ENCODE results near the gene HSD17B1. TPM values are rescaled to one million over a fixed set of nuclear protein-coding genes. Genes with fewer than 3 reads are reported as not detected.

The HSD17B1 gene
- total RNA-seq, 2 donors from 2014 or later, result 1.3 to 1.8 TPM

DNA sequence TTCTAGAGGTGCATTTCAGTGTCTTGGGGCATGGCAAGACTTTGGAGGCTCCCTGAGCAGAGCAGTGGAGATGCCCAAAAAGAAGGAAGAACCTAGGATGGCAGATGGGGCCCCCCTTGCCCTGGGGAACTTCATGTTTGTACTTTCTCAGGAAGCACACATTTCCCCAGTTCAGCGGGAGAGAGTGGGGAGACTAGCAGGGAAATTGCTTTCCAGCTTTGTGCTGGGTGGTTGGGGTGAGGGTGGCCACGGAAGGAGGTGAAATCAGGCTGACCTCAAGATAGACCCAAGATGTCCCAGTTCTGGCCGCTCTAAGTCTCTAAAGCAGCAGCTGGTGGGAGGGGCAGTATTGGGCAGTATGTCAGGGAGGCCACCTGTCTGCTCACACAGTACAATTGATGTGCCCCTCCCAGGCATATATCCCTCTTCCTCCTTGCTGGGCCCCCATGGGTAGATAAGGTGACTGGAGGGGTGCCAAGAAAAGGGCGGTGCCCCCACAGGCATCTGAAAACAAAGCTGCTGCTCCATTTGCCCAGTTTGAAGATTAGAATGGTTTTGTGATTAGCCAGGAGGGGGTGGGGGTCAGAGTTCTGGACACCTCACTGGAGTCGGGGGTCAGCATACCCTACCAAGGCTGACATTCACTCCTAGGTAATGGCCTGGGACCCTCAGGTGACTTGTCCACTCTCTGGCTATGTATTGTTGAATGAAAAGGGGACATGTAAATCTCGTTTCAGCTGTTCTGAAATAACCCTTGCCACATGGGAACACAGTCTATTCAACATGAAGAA is 33.8 kb upstream of the HSD17B1 start:
- Mint-ChIP-seq H3K4me3 (no peak overlapping the region), H3K36me3 (ENCODE audit: insufficient read depth in 2 of 2) (no peaks in the 10 kb centered on the region), H3K9me3 (no peaks in the 10 kb centered on the region), H3K27ac (no peak overlapping the region), H3K4me1 (ENCODE audit: low read depth) (peaks cover 20% of the 10 kb centered on the region), H3K27me3 (ENCODE audit: low read depth) (peaks cover 13% of the 10 kb centered on the region)
- ATAC-seq (replicated peaks in 1 of 2) (no peak), DNase-seq (no peak)

DNA sequence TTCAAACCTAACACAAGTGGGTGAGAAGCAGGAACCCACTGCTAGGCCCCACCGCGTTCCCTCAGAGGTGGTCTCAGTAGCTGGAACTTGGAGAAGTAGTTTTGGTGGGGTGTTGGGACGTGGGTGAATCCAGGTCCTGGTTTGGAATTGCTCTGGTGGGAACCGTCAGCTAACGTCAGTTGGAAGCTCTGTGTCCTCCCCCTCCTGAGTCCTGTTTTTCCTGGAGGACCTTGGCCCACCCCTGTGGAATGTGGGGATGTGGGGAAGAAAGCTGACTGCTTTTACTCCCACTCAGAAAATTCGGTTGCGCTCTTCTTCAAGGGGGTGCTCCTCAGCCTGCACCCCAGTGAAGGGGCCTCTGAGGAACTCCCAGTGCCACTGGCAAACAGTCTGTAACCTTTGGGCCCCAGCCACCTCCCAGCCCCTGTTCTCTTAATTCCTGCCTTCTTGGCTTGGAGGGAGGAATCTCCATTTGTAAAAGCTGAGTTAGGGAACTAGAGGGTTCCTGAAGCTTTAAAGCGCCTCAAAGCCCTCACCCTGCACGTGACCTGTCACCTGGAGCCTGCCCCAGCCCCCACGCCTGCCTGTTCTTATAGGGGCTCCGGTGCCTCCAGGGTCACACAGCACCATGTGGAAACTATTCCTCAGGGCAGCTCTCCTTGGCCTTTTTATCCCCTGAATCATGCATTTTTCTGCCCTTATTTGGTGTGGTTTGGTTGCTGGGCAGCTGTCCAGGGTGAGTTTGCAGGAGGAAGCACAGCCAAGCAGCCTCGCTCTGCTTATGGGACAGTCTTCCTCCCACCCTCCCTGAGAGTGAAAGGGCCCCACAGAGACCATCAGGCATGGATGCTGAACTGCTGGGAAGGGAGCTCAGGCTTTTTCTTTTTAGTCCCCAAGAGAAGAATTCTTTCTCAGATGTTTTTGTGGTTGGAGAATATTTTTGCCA is 32.9 kb upstream of the HSD17B1 start:
- H3K4me1 Mint-ChIP-seq (ENCODE audit: low read depth), result peaks cover 26% of the 10 kb centered on the region
- no peak for ATAC-seq (replicated peaks in 1 of 2)
- H3K27ac Mint-ChIP-seq, result no peak overlapping the region
- H3K9me3 Mint-ChIP-seq, result no peaks in the 10 kb centered on the region
- no peaks in the 10 kb centered on the region for H3K36me3 Mint-ChIP-seq (ENCODE audit: insufficient read depth in 2 of 2)
- H3K4me3 Mint-ChIP-seq, result no peak overlapping the region
- DNase-seq, result no peak
- H3K27me3 Mint-ChIP-seq (ENCODE audit: low read depth), result peaks cover 13% of the 10 kb centered on the region

DNA sequence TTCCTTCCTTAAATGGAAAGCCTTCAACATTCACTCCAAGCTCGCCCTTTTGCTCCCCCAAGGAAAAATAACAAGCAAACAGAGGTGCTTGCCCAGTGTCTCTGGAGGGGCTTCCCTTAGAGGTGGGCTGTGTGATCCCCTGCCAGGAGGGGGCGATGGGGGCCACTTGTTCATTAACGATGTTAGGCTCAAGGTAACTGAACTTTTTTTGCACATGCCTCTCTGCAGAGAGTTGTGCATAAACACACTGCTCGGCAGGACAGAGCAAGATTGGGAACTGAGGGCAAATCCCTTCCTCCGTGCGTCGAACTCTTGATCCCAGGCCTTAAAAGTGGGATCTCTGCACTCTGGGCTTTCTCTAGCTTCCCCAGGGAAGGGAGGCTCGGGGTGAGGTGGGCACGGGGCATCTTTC is 32.2 kb upstream of the HSD17B1 start:
- DNase-seq (peak in 1 of 2 donors; percentile 45), ATAC-seq (replicated peaks in 1 of 2) (no peak)
- Mint-ChIP-seq H3K4me3 (no peak overlapping the region), H3K27ac (no peak overlapping the region), H3K4me1 (ENCODE audit: low read depth) (peaks cover 26% of the 10 kb centered on the region), H3K36me3 (ENCODE audit: insufficient read depth in 2 of 2) (no peaks in the 10 kb centered on the region), H3K27me3 (ENCODE audit: low read depth) (peaks cover 13% of the 10 kb centered on the region), H3K9me3 (no peaks in the 10 kb centered on the region)

DNA sequence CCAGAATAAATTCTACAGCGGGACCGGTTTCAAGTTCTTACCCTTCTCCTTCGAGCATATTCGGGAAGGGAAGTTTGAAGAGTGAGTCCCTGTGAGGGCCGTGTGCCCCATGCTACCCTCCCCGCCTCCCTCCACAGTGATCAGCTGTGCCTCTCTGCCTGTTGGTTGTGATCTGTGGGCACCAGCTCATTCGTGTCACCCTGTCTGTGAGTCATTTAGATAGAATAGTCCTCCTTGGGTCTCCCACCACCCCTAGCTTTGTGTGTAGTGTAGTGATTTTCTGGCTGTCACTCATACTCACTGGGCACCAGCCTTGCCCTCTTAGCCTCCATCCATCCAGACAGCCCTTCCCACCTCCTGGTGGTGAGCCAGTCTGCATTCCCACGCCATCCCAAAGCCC is 31.7 kb upstream of the HSD17B1 start:
- Mint-ChIP-seq H3K4me1 (ENCODE audit: low read depth) (peaks cover 26% of the 10 kb centered on the region), H3K9me3 (no peaks in the 10 kb centered on the region), H3K4me3 (no peak overlapping the region), H3K27ac (no peak overlapping the region), H3K36me3 (ENCODE audit: insufficient read depth in 2 of 2) (no peaks in the 10 kb centered on the region), H3K27me3 (ENCODE audit: low read depth) (peaks cover 13% of the 10 kb centered on the region)
- peak in 1 of 2 donors; percentile 42 for DNase-seq
- peak; percentile 67 to 73 for ATAC-seq (replicated peaks in 1 of 2)

DNA sequence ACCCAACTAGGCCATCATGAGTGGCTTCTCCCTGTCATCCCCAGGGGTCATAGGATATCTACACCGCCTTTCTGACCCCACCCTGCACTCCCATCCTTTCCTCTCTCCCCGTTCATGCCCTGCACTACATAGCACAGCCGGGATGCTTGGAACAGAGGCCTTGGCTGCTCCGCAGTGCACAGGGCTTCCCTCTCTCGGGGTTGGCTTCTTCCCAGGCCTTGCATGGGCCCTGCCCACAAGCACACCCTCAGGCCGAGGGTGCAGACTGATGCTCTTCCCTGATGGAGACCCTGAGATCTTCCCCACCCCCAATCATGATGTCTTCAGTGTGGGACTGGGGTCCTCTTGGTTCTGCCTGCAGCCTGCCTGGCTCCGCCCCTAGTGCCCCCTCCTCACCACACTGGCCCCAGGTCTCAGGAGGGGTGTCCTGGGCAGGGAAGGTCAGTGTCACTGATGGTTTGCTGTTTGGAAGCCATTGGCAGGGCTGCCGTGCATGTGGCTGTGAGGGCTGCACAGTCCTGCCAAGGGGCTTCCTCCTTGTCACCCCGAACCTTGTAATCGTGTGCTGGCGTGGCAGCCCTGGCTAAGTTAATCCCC is 31.0 kb upstream of the HSD17B1 start:
- no peak for DNase-seq
- H3K36me3 Mint-ChIP-seq (ENCODE audit: insufficient read depth in 2 of 2), result no peaks in the 10 kb centered on the region
- ATAC-seq (replicated peaks in 1 of 2), result no peak
- H3K9me3 Mint-ChIP-seq, result no peaks in the 10 kb centered on the region
- peaks cover 26% of the 10 kb centered on the region for H3K4me1 Mint-ChIP-seq (ENCODE audit: low read depth)
- H3K4me3 Mint-ChIP-seq, result no peak overlapping the region
- no peak overlapping the region for H3K27ac Mint-ChIP-seq
- peaks cover 13% of the 10 kb centered on the region for H3K27me3 Mint-ChIP-seq (ENCODE audit: low read depth)

DNA sequence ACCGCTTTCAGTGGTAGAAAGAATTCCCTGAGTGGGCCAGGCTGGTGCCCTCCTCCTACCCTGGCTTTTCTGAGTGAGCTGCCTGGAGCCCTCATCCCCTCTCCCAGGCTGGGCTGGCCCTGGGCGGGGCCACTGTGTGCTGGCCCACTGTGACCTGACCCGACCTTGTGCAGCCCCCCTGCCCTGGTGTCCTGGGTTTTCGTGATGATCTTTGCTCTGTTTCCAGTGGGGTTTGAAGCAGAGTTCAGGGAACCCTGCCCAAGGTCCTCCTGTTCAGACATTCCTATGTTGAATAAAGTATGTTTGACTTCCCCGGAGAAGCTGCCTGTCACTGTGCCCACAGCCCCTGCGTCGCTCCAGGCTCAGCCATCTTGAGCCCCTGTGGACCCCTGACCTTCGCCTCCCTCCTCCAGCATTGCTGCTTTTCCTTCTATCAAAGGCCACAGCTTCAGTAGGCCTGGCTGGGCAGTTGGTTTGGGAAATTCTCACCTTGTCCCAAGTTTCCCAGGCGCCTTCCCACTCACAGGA is 30.4 kb upstream of the HSD17B1 start:
- Mint-ChIP-seq H3K36me3 (ENCODE audit: insufficient read depth in 2 of 2) (no peaks in the 10 kb centered on the region), H3K27ac (no peak overlapping the region), H3K4me3 (no peak overlapping the region), H3K27me3 (ENCODE audit: low read depth) (peaks cover 13% of the 10 kb centered on the region), H3K4me1 (ENCODE audit: low read depth) (peaks cover 31% of the 10 kb centered on the region), H3K9me3 (no peaks in the 10 kb centered on the region)
- DNase-seq, result no peak
- no peak for ATAC-seq (replicated peaks in 1 of 2)

DNA sequence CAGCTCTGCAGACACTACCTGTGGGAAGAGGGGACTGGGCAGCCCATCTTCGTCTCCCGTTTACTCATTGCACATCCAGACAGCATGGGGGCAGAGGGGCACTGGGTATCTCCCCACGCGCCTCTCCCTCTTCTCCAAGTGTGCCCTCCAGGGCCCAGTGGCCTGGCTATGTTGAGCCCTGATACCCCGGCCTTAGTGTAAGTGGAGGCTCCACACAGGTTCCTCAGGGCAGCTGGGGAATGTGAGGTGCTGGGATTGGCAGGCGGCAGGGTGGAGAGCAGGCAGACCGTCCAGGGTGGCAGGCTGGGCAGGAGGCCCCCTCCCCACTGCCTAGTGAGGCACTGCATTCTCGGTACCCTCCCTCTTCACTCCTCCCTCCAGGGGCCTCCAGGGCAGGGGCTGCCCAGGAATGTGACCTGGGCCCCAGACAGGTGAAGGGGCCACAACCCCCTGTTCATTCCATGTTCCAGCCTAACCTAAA is 29.9 kb upstream of the HSD17B1 start:
- Mint-ChIP-seq H3K4me3 (no peak overlapping the region), H3K4me1 (ENCODE audit: low read depth) (peaks cover 33% of the 10 kb centered on the region), H3K36me3 (ENCODE audit: insufficient read depth in 2 of 2) (no peaks in the 10 kb centered on the region), H3K9me3 (no peaks in the 10 kb centered on the region), H3K27me3 (ENCODE audit: low read depth) (peaks cover 13% of the 10 kb centered on the region), H3K27ac (no peak overlapping the region)
- DNase-seq, result no peak
- no peak for ATAC-seq (replicated peaks in 1 of 2)

DNA sequence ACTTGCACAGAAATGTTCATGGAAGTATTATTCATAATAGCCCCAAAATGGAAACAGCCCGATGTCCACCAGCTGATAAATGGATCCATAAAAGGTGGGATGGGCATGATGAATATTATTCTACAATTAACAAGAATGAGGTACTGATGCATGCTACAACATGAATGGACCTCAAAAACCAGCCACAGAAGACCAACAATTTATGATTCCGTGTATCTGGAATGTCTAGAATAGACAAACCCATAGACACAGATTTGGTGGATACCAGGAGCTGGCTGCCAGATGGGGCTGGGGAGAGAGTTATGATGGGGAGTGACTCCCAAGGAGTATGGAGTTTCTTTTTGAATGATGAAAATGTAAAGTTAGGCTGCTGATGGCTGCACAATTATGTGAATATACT is 27.5 kb upstream of the HSD17B1 start:
- Mint-ChIP-seq H3K27me3 (ENCODE audit: low read depth) (peaks cover 13% of the 10 kb centered on the region), H3K27ac (no peak overlapping the region), H3K36me3 (ENCODE audit: insufficient read depth in 2 of 2) (no peaks in the 10 kb centered on the region), H3K4me3 (no peak overlapping the region), H3K4me1 (ENCODE audit: low read depth) (peaks cover 46% of the 10 kb centered on the region), H3K9me3 (no peaks in the 10 kb centered on the region)
- DNase-seq, result no peak
- ATAC-seq (replicated peaks in 1 of 2), result no peak

DNA sequence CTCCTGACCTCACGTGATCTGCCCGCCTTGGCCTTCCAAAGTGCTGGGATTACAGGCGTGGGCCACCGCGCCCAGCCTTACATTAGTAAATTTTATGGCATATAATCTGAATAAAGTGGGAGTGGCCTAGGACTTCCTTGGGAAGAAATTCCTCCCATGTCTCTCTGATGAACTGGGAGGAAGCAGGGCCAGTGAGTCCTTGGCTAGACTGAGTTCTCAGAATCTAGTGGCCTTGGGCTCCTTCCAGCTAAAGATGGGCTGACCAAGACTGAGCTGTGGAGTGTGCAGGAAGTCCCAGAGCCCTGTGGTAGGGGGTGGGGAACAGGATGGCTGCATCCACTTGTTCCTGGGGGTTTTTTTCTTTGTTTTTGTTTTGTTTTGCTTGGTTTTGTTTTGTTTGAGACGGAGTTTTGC is 26.7 kb upstream of the HSD17B1 start:
- H3K4me3 Mint-ChIP-seq, result no peak overlapping the region

DNA sequence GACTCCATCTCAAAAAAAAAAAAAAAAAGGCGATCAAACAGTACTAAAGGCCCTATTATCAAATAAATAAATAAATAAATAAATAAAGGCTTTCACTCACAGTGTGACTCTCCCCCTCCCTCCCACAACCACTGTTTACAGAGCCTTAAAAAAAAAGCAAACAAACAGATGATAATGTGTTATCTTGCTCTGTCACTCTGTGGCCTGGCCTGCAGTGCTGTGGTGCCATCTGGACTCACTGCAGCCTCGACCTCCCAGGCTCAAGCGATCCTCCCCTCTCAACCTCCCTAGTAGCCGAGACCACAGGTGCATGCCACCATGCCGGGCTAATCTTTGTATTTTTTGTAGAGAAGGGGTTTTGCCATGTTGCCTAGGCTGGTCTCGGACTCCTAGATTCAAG is 24.8 kb upstream of the HSD17B1 start:
- DNase-seq (no peak), ATAC-seq (replicated peaks in 1 of 2) (no peak)
- Mint-ChIP-seq H3K4me1 (ENCODE audit: low read depth) (peaks cover 52% of the 10 kb centered on the region), H3K36me3 (ENCODE audit: insufficient read depth in 2 of 2) (no peaks in the 10 kb centered on the region), H3K9me3 (no peaks in the 10 kb centered on the region), H3K27ac (no peak overlapping the region), H3K4me3 (no peak overlapping the region), H3K27me3 (ENCODE audit: low read depth) (no peaks in the 10 kb centered on the region)

More for the DNA sequence above, 26.7 kb upstream of the HSD17B1 start:
- no peak overlapping the region for H3K27ac Mint-ChIP-seq
- H3K36me3 Mint-ChIP-seq (ENCODE audit: insufficient read depth in 2 of 2), result no peaks in the 10 kb centered on the region
- no peak for ATAC-seq (replicated peaks in 1 of 2)
- peaks cover 49% of the 10 kb centered on the region for H3K4me1 Mint-ChIP-seq (ENCODE audit: low read depth)
- peaks cover 9% of the 10 kb centered on the region for H3K27me3 Mint-ChIP-seq (ENCODE audit: low read depth)
- no peak for DNase-seq
- H3K9me3 Mint-ChIP-seq, result no peaks in the 10 kb centered on the region

DNA sequence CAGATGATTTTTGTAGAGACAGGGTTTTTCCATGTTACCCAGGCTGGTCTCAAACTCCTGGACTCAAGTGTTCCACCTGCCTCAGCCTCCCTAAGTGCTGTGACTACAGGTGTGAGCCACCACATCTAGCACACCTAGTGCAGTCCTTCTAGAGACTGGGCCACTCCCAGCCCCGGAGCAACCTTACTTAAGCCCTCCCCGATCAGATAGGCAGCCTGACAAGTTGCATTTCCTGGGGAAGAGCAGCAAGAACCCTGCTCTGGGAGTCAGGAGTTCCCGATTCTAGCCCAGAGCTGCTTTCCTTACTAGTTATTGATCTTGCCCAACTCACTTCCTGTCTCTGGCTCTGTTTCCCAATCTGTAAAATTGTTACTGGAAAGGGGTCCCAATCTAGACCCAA is 23.7 kb upstream of the HSD17B1 start:
- no peaks in the 10 kb centered on the region for H3K27me3 Mint-ChIP-seq (ENCODE audit: low read depth)
- H3K27ac Mint-ChIP-seq, result no peak overlapping the region
- H3K36me3 Mint-ChIP-seq (ENCODE audit: insufficient read depth in 2 of 2), result no peaks in the 10 kb centered on the region

DNA sequence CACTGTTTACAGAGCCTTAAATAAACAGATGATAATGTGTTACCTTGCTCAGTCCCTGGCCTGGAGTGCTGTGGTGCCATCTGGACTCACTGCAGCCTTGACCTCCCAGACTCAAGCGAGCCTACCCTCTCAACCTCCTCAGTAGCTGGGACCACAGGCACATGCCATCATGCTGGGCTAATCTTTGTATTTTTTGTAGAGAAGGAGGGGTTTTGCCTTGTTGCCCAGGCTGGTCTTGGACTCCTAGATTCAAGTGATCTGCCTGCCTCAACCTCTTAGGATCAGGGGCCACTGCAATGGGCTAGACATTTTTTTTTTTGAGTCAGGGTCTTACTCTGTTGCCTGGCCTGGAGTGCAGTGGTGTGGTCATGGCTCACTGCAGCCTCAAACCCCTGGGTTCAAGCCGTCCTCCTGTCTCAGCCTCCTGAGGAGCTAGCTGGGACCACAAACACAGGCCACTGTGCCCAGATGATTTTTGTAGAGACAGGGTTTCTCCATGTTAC is 21.7 kb upstream of the HSD17B1 start:
- no peaks in the 10 kb centered on the region for H3K27me3 Mint-ChIP-seq (ENCODE audit: low read depth)
- no peaks in the 10 kb centered on the region for H3K36me3 Mint-ChIP-seq (ENCODE audit: insufficient read depth in 2 of 2)
- H3K27ac Mint-ChIP-seq, result no peak overlapping the region
- H3K9me3 Mint-ChIP-seq, result no peaks in the 10 kb centered on the region
- peaks cover 44% of the 10 kb centered on the region for H3K4me1 Mint-ChIP-seq (ENCODE audit: low read depth)
- DNase-seq (no peak), ATAC-seq (replicated peaks in 1 of 2) (no peak)
- peak overlapping the region in 1 of 2 donors; percentile 83 for H3K4me3 Mint-ChIP-seq

More for the DNA sequence above, 23.7 kb upstream of the HSD17B1 start:
- peaks cover 41% of the 10 kb centered on the region for H3K4me1 Mint-ChIP-seq (ENCODE audit: low read depth)
- H3K4me3 Mint-ChIP-seq, result no peak overlapping the region
- DNase-seq (no peak), ATAC-seq (replicated peaks in 1 of 2) (no peak)
- H3K9me3 Mint-ChIP-seq, result no peaks in the 10 kb centered on the region
